ENCODE results near the gene EFTUD2. TPM values are rescaled to one million over a fixed set of nuclear protein-coding genes. Genes with fewer than 3 reads are reported as not detected.
A peak's percentile ranks its signal among the peaks of the same experiment; 100 is the strongest.

The EFTUD2 gene
- total RNA-seq, 6 experiments from 2014 or later = 29.9 to 42.4 (median 35.1) TPM

DNA sequence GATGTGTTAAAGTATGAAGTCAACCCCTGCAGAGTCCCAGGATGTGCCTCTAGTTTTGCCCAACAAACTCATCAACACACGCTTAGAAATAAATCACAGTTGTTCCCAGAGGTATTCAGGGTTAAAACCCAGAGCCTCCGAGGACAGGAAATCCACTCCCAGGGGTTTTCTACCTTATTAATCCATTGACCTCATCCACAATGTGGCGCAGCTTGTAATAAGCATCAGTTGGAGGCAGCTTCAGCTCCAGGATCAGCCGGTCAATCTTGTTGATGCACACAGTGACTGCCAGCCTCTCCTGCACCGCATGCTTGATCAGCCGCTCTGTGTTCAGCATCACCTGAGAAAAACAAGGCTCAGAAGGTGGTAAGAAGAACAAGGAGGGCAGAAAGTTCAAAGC, 23.5 kb downstream of the EFTUD2 start:
- Histone ChIP-seq H3K4me3 (no peak overlapping the region), H3K36me3 (peaks cover 5 to 81% (median 31%) of the 10 kb centered on the region in 4 donors), H3K27ac (no peak overlapping the region), H3K27me3 (no peaks in the 10 kb centered on the region), H3K9me3 (no peaks in the 10 kb centered on the region), H3K4me1 (no peaks in the 10 kb centered on the region)
- WGBS (ENCODE audit: insufficient coverage, low coverage, low lambda C conversion rate, missing lambda C conversion rate) = 94% methylated on average over 5 of the region's 6 CpGs
- DNase-seq (no peak), ATAC-seq (no peak)
- TF ChIP-seq, protein P1, sequence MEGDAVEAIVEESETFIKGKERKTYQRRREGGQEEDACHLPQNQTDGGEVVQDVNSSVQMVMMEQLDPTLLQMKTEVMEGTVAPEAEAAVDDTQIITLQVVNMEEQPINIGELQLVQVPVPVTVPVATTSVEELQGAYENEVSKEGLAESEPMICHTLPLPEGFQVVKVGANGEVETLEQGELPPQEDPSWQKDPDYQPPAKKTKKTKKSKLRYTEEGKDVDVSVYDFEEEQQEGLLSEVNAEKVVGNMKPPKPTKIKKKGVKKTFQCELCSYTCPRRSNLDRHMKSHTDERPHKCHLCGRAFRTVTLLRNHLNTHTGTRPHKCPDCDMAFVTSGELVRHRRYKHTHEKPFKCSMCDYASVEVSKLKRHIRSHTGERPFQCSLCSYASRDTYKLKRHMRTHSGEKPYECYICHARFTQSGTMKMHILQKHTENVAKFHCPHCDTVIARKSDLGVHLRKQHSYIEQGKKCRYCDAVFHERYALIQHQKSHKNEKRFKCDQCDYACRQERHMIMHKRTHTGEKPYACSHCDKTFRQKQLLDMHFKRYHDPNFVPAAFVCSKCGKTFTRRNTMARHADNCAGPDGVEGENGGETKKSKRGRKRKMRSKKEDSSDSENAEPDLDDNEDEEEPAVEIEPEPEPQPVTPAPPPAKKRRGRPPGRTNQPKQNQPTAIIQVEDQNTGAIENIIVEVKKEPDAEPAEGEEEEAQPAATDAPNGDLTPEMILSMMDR (IDR thresholded peaks at IDR 0.05) = no peak
- TF ChIP-seq POLR2A (IDR thresholded peaks at IDR 0.05) = no peak
- intact Hi-C loops (cut with DNase I) = no loop called here

DNA sequence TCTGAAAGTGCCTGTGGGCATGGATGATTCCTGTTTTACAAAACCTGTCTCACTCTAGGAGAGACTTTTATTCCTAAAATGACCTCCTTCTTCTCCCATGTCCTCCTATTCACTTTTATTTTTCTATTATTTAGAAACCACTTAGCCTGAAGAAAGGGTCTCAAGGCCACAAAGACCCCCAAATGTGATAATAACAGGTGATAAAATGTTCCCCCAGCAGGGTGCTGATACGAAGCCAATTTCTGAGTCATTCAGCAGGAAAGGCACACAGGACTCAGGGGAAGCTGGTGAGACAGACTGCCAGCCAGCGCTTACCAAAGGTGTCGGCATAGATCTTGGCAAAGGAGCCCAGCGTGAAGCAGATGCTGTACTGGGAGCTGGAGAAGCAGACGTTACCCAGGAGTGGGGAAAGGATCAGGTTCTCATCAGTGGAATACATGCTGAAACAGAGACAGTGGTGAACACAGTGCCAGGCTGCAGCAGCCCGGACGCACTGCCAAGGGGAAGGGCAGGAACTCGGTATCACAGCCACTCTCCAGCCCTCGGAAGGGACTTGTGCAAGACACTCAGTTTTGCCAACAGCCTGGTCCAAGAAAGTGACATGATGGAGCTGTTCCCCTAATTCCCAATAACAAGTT, 27.0 kb downstream of the EFTUD2 start:
- Histone ChIP-seq H3K36me3 (peaks cover 5 to 72% (median 21%) of the 10 kb centered on the region in 4 donors), H3K4me3 (no peak overlapping the region), H3K4me1 (no peaks in the 10 kb centered on the region), H3K27ac (no peak overlapping the region), H3K9me3 (no peaks in the 10 kb centered on the region), H3K27me3 (no peaks in the 10 kb centered on the region)
- intact Hi-C loops (cut with DNase I) = no loop called here
- ATAC-seq (peak in 2 of 4 donors; percentile 21 to 28), DNase-seq (no peak)
- 41% methylated on average over 2 of the region's 9 CpGs for WGBS (ENCODE audit: insufficient coverage, low coverage, low lambda C conversion rate, missing lambda C conversion rate)
- TF ChIP-seq POLR2A (IDR thresholded peaks at IDR 0.05) = no peak
- TF ChIP-seq, protein P1 (IDR thresholded peaks at IDR 0.05) = no peak

DNA sequence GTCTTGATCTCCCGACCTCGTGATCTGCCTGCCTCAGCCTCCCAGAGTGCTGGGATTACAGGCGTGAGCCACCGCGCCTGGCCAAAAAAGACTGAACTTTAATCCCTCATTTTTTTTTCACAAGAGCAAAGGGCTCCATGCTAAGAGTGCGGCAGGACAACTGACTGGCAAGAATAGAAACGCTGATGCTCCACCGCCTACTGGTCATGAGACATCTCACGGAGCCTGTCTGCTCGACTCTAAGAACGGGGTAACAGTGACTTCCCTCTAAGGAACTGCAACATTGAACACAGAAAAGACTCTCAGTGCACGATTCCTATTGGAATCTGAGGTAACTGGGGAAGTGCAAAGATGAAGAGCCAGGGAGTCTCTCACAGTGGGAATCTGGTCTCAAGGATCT, 27.7 kb downstream of the EFTUD2 start:
- Histone ChIP-seq H3K4me1 (no peaks in the 10 kb centered on the region), H3K9me3 (no peaks in the 10 kb centered on the region), H3K4me3 (no peak overlapping the region), H3K27ac (no peak overlapping the region), H3K27me3 (no peaks in the 10 kb centered on the region), H3K36me3 (peaks cover 5 to 72% (median 19%) of the 10 kb centered on the region in 4 donors)
- DNase-seq = no peak
- no peak for TF ChIP-seq POLR2A (IDR thresholded peaks at IDR 0.05)
- TF ChIP-seq, protein P1 (IDR thresholded peaks at IDR 0.05) = no peak
- intact Hi-C loops (cut with DNase I) = no loop called here
- 84% methylated on average over 12 of the region's 12 CpGs for WGBS (ENCODE audit: insufficient coverage, low coverage, low lambda C conversion rate, missing lambda C conversion rate)
- ATAC-seq = no peak

DNA sequence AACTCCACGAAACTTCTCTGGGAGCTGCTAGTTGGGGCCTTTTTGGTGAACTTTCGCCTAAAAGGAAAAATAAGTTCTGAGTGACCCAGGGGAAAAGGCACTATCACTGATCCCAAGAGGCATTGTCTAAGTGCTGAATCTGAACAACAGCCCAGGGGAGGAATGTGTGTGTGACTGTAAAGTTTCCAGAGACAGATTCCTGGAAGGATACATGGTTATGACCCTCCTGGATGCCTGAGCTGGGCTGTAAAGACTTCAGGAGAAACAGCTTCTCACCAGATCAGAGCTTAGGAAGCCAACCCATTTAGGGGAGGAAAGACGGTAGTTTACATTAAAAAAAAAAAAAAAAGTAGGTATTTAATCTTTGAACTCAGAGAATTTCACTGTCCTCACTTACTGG, 31.4 kb downstream of the EFTUD2 start:
- intact Hi-C loops (cut with DNase I) = loop anchor here in 1 of 2 donors (5.0 kb wide), 1 partner anchor 91 kb away; no protein-coding TSS in a partner anchor

More for the DNA sequence above, 31.4 kb downstream of the EFTUD2 start:
- Histone ChIP-seq H3K36me3 (peaks cover 5 to 68% (median 21%) of the 10 kb centered on the region in 4 donors), H3K27ac (no peak overlapping the region), H3K27me3 (no peaks in the 10 kb centered on the region), H3K9me3 (no peaks in the 10 kb centered on the region), H3K4me3 (no peak overlapping the region), H3K4me1 (no peaks in the 10 kb centered on the region)
- no peak for ATAC-seq
- WGBS (ENCODE audit: insufficient coverage, low coverage, low lambda C conversion rate, missing lambda C conversion rate) = 57% methylated on average over 1 of the region's 3 CpGs
- no peak for TF ChIP-seq POLR2A (IDR thresholded peaks at IDR 0.05)
- TF ChIP-seq, protein P1 (IDR thresholded peaks at IDR 0.05) = no peak
- DNase-seq = no peak
